Measurements from ENCODE around the gene LRP4. TPM values are rescaled to one million over a fixed set of nuclear protein-coding genes. Genes with fewer than 3 reads are reported as not detected.

LRP4 gene
- total and polyA plus RNA-seq, 2 of the 8 experiments (the other 6 are each of a cell fraction or from before 2014, with no cell fraction given), result 5.4 to 22.1 TPM

DNA sequence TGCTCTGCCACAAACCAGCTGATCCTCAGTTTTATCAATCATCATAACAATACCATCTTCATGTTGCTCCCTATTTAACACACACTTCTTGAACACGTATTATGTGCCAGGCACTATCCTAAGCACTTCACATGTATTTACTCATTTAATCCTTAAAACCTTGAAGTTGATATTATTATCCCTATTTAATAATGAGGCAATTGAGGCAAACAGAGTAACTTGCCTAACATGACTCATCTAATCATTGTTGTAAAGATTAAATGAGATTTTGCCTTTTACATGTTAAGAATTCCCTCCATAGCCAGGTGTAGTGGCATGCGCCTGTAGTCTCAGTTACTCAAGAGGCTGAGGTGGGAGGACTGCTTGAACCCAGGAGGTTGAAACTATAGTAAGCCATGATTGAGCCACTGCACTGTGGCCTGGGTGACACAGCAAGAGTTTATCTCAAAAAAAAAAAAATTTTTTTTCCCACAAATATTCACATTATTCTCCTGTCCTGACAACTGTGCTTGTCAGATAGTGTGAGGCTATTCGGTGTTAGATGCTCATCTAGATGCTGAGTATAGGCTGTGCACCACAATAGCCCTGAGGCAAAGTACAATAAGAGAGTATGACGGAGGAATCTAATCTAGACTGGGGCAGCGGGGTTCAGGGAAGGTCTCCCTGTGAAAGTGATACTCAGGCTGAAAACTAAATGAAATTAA, 85.7 kb downstream of the LRP4 start:
- no peak overlapping the region for H4K5ac ChIP-seq (ENCODE audit: insufficient read length, low read depth, low read length)
- peak overlapping the region; percentile 27 for H3K23ac ChIP-seq (ENCODE audit: insufficient read length)
- peaks cover 8% of the 10 kb centered on the region for H3K79me1 ChIP-seq (ENCODE audit: low read depth, low read length)
- no peak overlapping the region for H2AK5ac ChIP-seq (ENCODE audit: low read depth, low read length)
- H2BK20ac ChIP-seq (ENCODE audit: low read length), result no peak overlapping the region
- no peak overlapping the region for H4K91ac ChIP-seq (replicated peaks; ENCODE audit: insufficient read length, low read length)
- H3K23me2 ChIP-seq (ENCODE audit: low read depth, low read length), result no peaks in the 10 kb centered on the region
- WGBS, 2 experiments (ENCODE audit: extremely low coverage in 1 of 2, insufficient coverage in 1 of 2, insufficient read length in 1 of 2, insufficient replicate concordance in 2 of 2, low coverage in 1 of 2, low lambda C conversion rate in 2 of 2, missing lambda C conversion rate in 1 of 2), result 96% methylated on average over 5 of the region's 5 CpGs; no CpG with 5 or more reads in 1 of the 2 experiments
- H3K4ac ChIP-seq (replicated peaks; ENCODE audit: insufficient read length, low read depth, low read length), result no peak overlapping the region
- no peak overlapping the region for H3K18ac ChIP-seq (ENCODE audit: extremely low read depth, low read length)
- H2BK120ac ChIP-seq (replicated peaks; ENCODE audit: low read depth, low read length), result no peak overlapping the region
- H3K27ac ChIP-seq (ENCODE audit: low read depth, low read length), result no peak overlapping the region
- peaks cover 6 to 11% of the 10 kb centered on the region in 2 experiments for H4K20me1 ChIP-seq (replicated peaks in 1 of 2; ENCODE audit: control insufficient read depth in 1 of 2, insufficient read depth in 2 of 2, low read length in 2 of 2)
- no peaks in the 10 kb centered on the region for H3K27me3 ChIP-seq (replicated peaks in 1 of 4; ENCODE audit: control insufficient read depth in 3 of 4, extremely low read depth in 1 of 4, insufficient read depth in 3 of 4, low read length in 3 of 4)
- POLR2A ChIA-PET (ENCODE audit: partially characterized antibody), result no interaction called here
- H3K79me2 ChIP-seq (ENCODE audit: control insufficient read depth in 1 of 2, insufficient read depth in 2 of 2, low read length in 2 of 2), result peaks cover 16 to 96% of the 10 kb centered on the region in 2 experiments
- H3K36me3 ChIP-seq (ENCODE audit: control insufficient read depth in 2 of 4, insufficient read depth in 4 of 4, low read length in 3 of 4), result no peaks in the 10 kb centered on the region
- peaks cover 0 to 7% (median 3%) of the 10 kb centered on the region in 4 experiments; a peak in 4 of 7 replicates for H3K4me1 ChIP-seq (replicated peaks in 1 of 4; ENCODE audit: control insufficient read depth in 3 of 4, insufficient read depth in 4 of 4, low read length in 3 of 4)
- H3K4me3 ChIP-seq (ENCODE audit: extremely low read depth in 1 of 4, insufficient read depth in 2 of 4, low read depth in 3 of 4, low read length in 4 of 4), result no peak overlapping the region
- H3K4me2 ChIP-seq (ENCODE audit: insufficient read depth in 1 of 2, low read depth in 2 of 2, low read length in 2 of 2), result no peak overlapping the region
- DNase-seq (ENCODE audit: low read depth in 1 of 2, low spot score in 2 of 2), result no peak
- no peak for FAIRE-seq
- H2BK5ac ChIP-seq (ENCODE audit: low read depth, low read length), result no peak overlapping the region
- no peak overlapping the region for H2BK15ac ChIP-seq (ENCODE audit: low read length)
- H2AFZ ChIP-seq (ENCODE audit: low read length), result no peak overlapping the region
- no peak overlapping the region for H3K9ac ChIP-seq (replicated peaks in 1 of 4; ENCODE audit: extremely low read depth in 1 of 4, low read depth in 3 of 4, low read length in 3 of 4)
- CTCF ChIA-PET (ENCODE audit: partially characterized antibody), result no interaction called here
- no peak overlapping the region for H4K8ac ChIP-seq (ENCODE audit: extremely low read depth, insufficient read depth, low read length)
- no peaks in the 10 kb centered on the region for H3K9me3 ChIP-seq (ENCODE audit: insufficient read depth in 2 of 2, low read depth in 1 of 2, low read length in 1 of 2)
- no peak overlapping the region for H3K56ac ChIP-seq (replicated peaks; ENCODE audit: insufficient read length, low read depth, low read length)
- H3K14ac ChIP-seq (ENCODE audit: insufficient read length), result no peak overlapping the region
- no peak overlapping the region for H2BK12ac ChIP-seq (ENCODE audit: low read depth, low read length)
- no peak for TF ChIP-seq SIN3A (conservative IDR thresholded peaks at IDR 0.05 in 1 of 2, IDR thresholded peaks at IDR 0.05 in 1 of 2; ENCODE audit: low read depth in 1 of 2, low read length in 2 of 2)
- no peak for TF ChIP-seq MAFK (IDR thresholded peaks at IDR 0.05; ENCODE audit: low read depth, low read length)
- TF ChIP-seq POLR2AphosphoS5 (IDR thresholded peaks at IDR 0.05; ENCODE audit: low read depth, low read length), result no peak
- TF ChIP-seq FOSL1 (IDR thresholded peaks at IDR 0.05; ENCODE audit: insufficient read depth, low read depth, low read length), result no peak
- TF ChIP-seq CHD2 (IDR thresholded peaks at IDR 0.05; ENCODE audit: low read length), result no peak
- no peak for TF ChIP-seq GABPA (IDR thresholded peaks at IDR 0.05; ENCODE audit: borderline replicate concordance, insufficient read depth, low read length)
- no peak for TF ChIP-seq TCF12 (IDR thresholded peaks at IDR 0.05; ENCODE audit: low read depth, low read length)
- TF ChIP-seq KDM5A (IDR thresholded peaks at IDR 0.05; ENCODE audit: low read length), result no peak
- no peak for TF ChIP-seq ASH2L (IDR thresholded peaks at IDR 0.05; ENCODE audit: low read length)
- no peak for TF ChIP-seq CHD1 (IDR thresholded peaks at IDR 0.05; ENCODE audit: low read depth, low read length)
- no peak for TF ChIP-seq PHF8 (conservative IDR thresholded peaks at IDR 0.05; ENCODE audit: low read depth, low read length)
- TF ChIP-seq RFX5 (IDR thresholded peaks at IDR 0.05; ENCODE audit: borderline replicate concordance, low read depth, low read length), result no peak
- no peak for TF ChIP-seq CBX5 (IDR thresholded peaks at IDR 0.05; ENCODE audit: low read depth, low read length)
- TF ChIP-seq MAX (IDR thresholded peaks at IDR 0.05), result no peak
